ENCODE measurements around the gene TNFAIP8. TPM values are rescaled to one million over a fixed set of nuclear protein-coding genes. Genes with fewer than 3 reads are reported as not detected.

TNFAIP8 gene
- total and polyA plus RNA-seq, 10 of the 15 experiments (the other 5 are each of a cell fraction or from before 2014, with no cell fraction given), result 124 to 324 (median 177) TPM

GRCh38 chr5:119361594-119362125 is 5.8 kb downstream of the TNFAIP8 start:
- H3K27me3 ChIP-seq (replicated peaks in 1 of 2; ENCODE audit: control insufficient read depth in 2 of 2, insufficient read depth in 2 of 2, low read length in 1 of 2), result no peaks in the 10 kb centered on the region
- no peak overlapping the region; the same call in 1 of the 2 replicates for H3K9ac ChIP-seq (ENCODE audit: control insufficient read depth, insufficient read depth, low read length)
- ATAC-seq (no peak), FAIRE-seq (no peak), DNase-seq (ENCODE audit: low read depth, low spot score) (no peak)
- H3K79me2 ChIP-seq (ENCODE audit: control insufficient read depth, insufficient read depth, low read length), result peaks cover 98% of the 10 kb centered on the region
- SMC1A ChIA-PET (ENCODE audit: uncharacterized antibody, unreplicated experiment), result interaction anchor here (0.6 to 34.8 kb wide), 20 partner anchors 1 to 291 kb away, joined by 3 to 1117 read pairs (median 4); partner anchors contain the start of genes DMXL1 and TNFAIP8
- intact Hi-C loops (cut with micrococcal nuclease; ENCODE audit: unreplicated experiment) (no loop called here), in situ Hi-C loops (cut with MboI) (no loop called here)
- peaks cover 17% of the 10 kb centered on the region for H4K20me1 ChIP-seq (ENCODE audit: control insufficient read depth, insufficient read depth)
- peak overlapping the region; percentile 2 for H3K27ac ChIP-seq (ENCODE audit: control insufficient read depth, insufficient read depth)
- no peak for TF ChIP-seq BCL3 (IDR thresholded peaks at IDR 0.05; ENCODE audit: borderline replicate concordance, insufficient read depth, low read depth, low read length, poor library complexity, severe bottlenecking)
- TF ChIP-seq ZNF274 (IDR thresholded peaks at IDR 0.05; ENCODE audit: insufficient read depth, insufficient read length), result no peak
- TF ChIP-seq IKZF1 (conservative IDR thresholded peaks at IDR 0.05), result no peak
- TF ChIP-seq BCLAF1 (IDR thresholded peaks at IDR 0.05), result no peak
- TF ChIP-seq BRCA1 (IDR thresholded peaks at IDR 0.05; ENCODE audit: low read depth, low read length), result no peak
- TF ChIP-seq BCL11A (IDR thresholded peaks at IDR 0.05; ENCODE audit: low read depth, low read length), result no peak
- TF ChIP-seq FOXM1 (IDR thresholded peaks at IDR 0.05; ENCODE audit: low read depth, low read length), result no peak
- no peak for TF ChIP-seq ZNF207 (IDR thresholded peaks at IDR 0.05; ENCODE audit: borderline replicate concordance)
- TF ChIP-seq SREBF1 (IDR thresholded peaks at IDR 0.05; ENCODE audit: low read length), result no peak
- TF ChIP-seq ZSCAN29 (IDR thresholded peaks at IDR 0.05), result no peak
- TF ChIP-seq ZNF622 (IDR thresholded peaks at IDR 0.05), result no peak
- TF ChIP-seq CBFB (IDR thresholded peaks at IDR 0.05; ENCODE audit: low read depth), result no peak
- no peak for TF ChIP-seq RELA (IDR thresholded peaks at IDR 0.05; ENCODE audit: borderline replicate concordance, partially characterized antibody)
- TF ChIP-seq RCOR1 (conservative IDR thresholded peaks at IDR 0.05; ENCODE audit: low read depth, low read length), result no peak
- WGBS (ENCODE audit: insufficient coverage, insufficient replicate concordance, low lambda C conversion rate, missing lambda C conversion rate), result 41% methylated on average over 2 of the region's 2 CpGs
- no TSS peak for BruUV-seq (replicated peaks)
- POLR2A ChIA-PET, result interaction anchor here (0.5 to 20.5 kb wide), 12 partner anchors 6 to 339 kb away, joined by 3 to 657 read pairs (median 3); no protein-coding TSS in a partner anchor
- H2AFZ ChIP-seq (ENCODE audit: control insufficient read depth, low read depth, low read length), result no peak overlapping the region
- RAD21 ChIA-PET (ENCODE audit: unreplicated experiment), result interaction anchor here (0.8 to 17.9 kb wide), 12 partner anchors 9 to 340 kb away, joined by 3 to 501 read pairs (median 4); no protein-coding TSS in a partner anchor
- peak overlapping the region; percentile 96 for H3K4me3 ChIP-seq
- H3K4me2 ChIP-seq (ENCODE audit: control insufficient read depth, insufficient read depth), result peak overlapping the region; percentile 69
- H3K4me1 ChIP-seq (ENCODE audit: control insufficient read depth, insufficient read depth, low read length), result peaks cover 51% of the 10 kb centered on the region
- CTCF ChIA-PET, result interaction anchor here (1.0 to 12.8 kb wide), 11 partner anchors 9 to 338 kb away, joined by 3 to 187 read pairs (median 5); no protein-coding TSS in a partner anchor
- H3K9me3 ChIP-seq (replicated peaks; ENCODE audit: control insufficient read depth, insufficient read depth, low read length), result no peaks in the 10 kb centered on the region
- H3K36me3 ChIP-seq (ENCODE audit: control insufficient read depth in 2 of 2, insufficient read depth in 2 of 2, low read length in 1 of 2), result peaks cover 7 to 21% of the 10 kb centered on the region in 2 experiments; a peak in 3 of 4 replicates

Data from GM12878 (cell line).